GM19463 (cell line): ENCODE measurements around the gene ANKS1B.

ENCODE experiments used
- ATAC-seq: cut with Tn5 transposase; IDR thresholded peaks from one replicate; pipeline ENCODE4 v1.9.1; 2021; ENCODE audit warnings: mild to moderate bottlenecking, moderate library complexity; ENCODE audit not compliant: unreplicated experiment

ANKS1B gene

GRCh38 chr12:98748463-98748862, 1236.3 kb downstream of the ANKS1B start:
- no peak for ATAC-seq

- no peak for ATAC-seq
Observed at GRCh38 chr12:98745578-98746391, 1239.0 kb downstream of the ANKS1B start.

DNA sequence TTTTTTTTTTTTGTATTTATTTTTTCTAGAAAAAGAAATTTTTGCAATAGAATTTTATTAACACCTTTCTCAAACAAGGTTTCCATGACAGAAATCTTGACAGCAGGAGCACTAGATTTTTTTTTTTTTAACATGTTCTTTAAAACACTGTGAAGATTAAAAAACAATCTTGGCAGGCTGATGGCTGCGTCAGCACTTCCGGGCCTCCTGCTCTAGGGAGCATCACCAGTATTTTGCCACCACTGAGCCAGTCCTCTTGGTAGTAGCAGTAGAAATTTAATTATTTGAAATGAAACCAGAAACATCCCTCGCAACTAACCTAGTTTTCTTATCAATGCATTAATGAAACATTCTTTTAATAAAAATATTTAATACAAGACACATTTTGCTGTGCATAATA, 1240.1 kb downstream of the ANKS1B start:
- ATAC-seq: no peak

DNA sequence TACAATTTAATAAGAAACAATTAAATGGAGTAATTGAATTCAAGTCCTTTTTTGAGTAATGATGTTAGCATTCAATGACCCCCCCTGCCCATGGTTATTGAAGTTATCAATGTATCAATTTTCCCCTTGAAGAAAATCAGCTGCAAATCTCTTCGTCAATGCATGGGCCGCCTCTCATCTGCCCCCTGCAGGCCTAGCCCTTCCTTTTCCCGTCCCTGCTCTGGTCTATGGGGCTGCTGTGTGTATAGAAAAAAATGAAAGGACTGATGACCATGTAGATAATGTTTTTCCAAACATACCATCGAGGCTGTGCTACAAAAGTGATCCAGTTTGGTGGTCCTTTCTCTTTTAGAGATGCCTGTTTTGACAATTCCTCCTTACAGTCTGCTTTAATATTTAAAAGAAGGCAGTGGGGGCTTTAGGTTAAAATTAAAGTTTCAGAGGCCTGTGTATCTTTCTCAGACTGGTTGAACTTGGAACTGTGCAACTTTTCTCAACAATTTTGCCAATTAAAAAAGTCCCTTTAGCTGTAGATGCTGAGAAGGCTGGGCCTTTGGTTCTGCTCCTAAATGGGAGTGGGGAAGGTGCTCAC, 1241.3 kb downstream of the ANKS1B start:
- peak; percentile 34 for ATAC-seq

DNA sequence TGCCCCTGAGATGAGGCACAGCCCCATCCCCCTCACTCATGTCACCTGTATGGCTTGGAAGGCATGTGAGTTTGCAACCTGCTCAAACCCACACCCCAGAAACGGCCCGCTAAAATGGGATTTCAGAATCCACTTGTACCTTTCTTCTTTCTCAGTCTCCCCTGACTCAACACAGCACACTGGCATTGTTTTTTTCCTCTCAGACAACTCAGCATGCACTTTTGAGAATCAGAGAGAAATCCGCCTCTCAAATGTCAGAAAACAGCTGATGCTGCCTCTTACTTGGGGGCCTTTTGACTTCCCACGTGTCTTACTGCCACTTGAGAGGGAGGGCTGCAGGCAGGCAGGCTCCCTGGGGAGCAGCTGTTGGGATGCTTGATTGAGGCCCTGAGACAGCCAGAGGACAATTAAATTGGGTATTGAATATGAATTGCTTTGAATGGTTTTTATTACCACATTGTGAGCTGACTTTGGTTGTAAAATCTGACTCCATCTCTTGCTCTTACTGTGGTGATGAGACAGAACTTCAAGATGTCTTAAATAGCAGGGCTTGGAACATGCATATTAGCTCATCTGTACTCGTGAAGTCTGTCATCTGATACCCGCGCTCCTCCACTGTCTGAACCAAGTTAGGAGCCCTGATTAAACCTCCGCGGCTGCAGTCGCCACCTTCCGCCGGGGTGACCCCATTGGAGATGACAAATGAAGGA, 1243.0 kb downstream of the ANKS1B start:
- no peak for ATAC-seq

DNA sequence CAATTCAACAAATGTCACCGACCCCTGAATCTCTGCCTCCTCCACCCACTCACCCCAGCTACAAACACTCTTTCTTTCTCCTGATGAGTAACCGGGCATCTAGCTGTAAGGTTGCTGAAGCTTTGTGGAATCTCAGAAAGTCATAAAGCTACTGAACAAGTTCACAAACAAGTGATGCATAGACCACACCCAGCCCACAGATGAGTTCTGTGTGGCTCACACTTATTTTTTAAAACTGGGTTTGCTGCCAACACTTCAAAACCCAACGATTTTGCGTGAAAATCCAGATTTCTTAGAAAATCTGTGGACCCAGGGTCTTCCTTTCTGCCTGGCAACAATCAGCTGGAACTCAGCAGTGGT, 1243.6 kb downstream of the ANKS1B start:
- no peak for ATAC-seq

DNA sequence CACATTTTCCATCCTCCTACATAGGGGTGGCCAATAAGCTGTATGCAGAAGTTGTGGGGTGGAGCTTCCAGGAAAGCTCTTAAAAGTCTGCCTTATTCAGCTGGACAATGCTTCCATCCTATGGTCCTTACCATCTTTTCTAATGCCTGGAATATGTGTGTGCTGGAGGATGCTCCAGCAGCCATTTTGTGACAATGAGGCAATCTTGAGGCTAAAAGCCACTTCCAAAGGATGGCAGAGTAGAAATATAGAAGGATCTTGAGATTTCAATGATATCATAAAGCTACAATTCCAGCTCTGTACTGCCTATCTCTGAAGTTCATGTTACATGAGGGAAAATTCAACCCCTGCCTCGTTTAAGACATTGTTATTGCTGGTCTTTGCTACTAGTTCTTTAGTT, 1244.0 kb downstream of the ANKS1B start:
- ATAC-seq: no peak

GRCh38 chr12:98738539-98738938, 1246.2 kb downstream of the ANKS1B start:
- ATAC-seq: no peak

DNA sequence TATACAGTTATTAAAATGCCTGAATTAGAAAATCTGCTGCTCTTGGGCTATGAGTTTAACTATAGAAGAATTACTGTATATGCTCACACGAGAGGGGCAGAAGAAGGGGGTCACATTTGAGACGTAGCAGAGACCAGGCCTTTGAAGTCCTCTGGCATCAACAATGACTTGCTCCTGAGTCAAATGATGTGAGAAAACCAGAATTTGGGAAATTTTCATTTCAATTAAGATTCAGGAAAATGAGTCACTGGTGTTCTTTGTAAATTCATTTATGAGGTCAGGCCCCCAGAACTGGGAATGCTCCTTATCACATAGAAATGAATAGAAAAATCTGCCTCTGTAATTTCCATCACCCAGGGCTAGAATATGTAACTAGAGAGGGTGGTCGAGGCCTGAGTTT, 1246.7 kb downstream of the ANKS1B start:
- no peak for ATAC-seq

DNA sequence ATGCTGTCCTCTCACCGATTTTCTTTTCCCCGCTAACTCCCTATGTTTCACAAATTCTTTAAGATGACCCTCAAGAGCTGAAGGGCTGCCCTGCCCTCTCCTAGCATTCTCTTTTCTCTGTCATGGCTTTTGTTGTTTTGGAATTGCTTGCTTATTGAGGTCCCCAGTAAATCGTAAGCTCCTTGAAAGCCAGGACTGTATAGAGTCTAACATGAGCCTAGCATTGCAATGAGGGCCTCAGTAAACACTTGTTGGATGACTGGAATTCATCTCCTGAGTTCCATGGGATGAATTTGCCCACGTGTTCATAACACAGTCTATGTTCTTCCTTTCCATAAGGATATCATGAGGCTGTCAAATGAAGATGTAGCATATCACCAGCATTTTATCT, 1247.4 kb downstream of the ANKS1B start:
- no peak for ATAC-seq

DNA sequence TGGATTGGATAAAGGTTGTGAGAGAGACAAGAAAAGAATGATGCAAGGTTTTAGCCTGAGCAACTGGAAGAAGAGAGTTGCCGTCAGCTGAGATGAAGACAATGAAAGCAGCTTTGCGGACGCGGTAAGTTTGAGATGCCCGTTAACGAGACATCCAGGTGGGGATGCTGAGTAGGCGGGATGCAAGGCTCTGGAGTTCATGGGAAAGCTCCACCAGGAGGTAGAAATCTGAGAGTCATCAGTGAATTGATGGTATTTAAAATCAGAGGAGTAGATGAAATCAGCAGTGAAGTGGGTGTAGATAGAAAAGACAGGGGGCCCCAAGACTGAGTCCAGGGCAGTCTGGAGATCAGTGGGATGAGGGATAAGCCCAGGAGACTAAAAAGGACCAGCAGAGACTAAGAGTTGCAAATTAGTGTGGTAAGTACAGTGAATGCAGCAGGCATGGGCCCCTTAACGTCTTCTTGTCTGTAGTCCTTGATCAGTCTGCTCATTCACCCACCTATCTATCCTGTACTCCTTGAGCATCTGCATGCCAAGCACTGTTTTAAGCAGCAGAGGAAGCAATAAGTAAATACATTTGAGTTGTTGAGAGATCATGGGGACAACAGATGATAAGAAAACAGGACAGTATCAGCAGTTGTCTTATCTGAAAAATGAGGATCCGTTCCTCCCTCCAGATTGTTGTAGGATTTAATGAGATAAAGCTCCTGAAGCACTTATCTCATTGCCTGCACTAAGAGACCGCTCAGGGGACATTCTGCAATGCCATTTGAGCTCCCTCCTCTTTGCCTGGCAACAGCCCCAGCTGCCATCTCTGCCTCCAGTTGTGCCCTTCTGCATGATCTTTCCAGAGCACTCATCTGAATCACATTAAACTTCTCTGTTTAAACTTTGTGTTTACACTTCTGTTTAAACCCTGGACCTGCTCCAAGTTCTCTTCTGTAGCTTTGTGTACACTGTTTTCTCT, 1248.1 kb downstream of the ANKS1B start:
- no peak for ATAC-seq

- ATAC-seq: no peak
Observed at GRCh38 chr12:98735821-98736220, 1248.9 kb downstream of the ANKS1B start.

DNA sequence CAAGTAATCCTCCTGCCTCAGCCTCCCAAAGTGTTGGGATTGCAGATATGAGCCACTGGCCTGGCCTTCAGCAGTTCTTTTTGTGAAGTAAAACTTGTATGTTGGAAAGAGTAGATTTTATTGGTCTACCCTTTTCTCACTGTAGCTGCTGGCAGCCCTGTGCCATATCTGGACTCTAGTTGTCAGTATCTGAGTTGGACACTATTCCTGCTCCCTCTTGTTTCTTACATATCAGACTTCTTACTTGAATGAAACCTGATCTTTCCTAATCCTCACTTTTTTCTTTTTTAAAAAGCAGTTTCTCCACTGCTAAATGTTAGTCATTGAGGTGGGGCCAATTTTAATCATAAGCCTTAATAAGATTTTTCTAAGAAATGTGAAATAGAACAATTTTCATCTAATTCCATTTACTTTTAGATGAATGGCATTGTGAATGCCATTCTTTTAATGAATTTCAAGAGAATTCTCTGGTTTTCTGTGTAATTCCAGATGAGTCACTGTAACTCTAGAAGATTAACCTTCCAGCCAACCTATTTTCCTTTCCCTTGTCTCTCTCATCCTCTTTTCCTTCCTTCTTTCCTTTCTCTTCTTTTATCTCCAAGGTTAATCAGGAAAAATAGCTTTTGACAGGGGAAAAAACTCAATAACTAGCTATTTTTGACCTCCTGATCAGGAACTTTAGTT, 1250.9 kb downstream of the ANKS1B start:
- ATAC-seq: no peak

DNA sequence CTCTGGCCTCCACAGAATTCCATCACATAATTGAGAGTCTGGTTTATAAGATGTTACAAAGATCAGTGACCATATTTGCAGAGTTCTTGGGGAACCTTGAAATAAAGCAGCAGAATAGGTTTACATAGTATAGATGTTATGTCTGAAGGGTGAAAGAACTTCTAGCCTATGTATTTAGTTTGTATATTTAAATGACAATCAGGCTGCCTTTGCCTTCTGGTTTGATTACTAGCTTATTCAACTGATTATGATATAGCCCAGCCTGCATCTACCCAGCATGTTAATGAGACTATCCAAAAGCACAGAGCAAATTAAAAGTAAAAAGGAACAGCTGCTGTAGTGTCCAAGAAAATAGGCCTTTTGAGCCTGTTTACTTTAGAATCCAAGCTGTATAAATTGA, 1254.3 kb downstream of the ANKS1B start:
- no peak for ATAC-seq

GRCh38 chr12:98727196-98727595, 1257.5 kb downstream of the ANKS1B start:
- no peak for ATAC-seq

DNA sequence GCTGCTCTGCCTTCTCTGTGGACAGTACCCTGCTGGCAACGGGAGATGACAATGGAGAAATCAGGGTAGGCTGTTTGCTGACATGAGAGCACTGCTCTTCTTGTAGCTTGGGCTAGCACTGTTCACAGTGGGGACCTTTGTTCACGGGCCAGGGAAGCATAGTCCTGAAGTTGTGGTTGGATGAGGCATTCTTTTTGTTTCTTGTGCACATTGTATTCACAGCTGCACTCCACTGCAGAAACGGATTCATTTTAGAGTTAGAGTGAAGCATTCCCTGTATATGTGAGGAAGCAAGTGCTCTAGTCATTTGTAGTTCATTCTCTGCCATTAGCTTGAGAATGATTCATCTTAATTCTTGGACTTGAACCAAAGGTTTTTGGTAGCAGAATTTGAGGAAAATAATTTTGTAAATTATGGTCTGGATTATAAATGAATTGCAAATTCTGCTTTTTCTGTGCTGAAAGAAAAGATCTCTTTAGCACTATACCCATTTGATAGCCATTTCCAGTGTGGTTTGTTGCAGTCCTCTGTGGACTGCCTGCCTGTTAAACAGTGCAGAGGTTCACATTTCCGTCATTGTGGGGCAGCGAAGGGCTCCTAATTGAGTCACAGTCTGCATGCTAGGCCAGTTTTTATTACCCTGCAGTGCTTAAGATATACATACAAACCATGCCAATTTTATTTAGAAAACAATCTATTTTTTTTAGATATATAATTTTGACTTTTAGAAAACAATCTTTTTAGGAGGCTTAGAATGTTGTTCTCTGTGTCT, 1259.1 kb downstream of the ANKS1B start:
- ATAC-seq: peak; percentile 90

- ATAC-seq: no peak
Observed at GRCh38 chr12:98724384-98725155, 1260.2 kb downstream of the ANKS1B start.

DNA sequence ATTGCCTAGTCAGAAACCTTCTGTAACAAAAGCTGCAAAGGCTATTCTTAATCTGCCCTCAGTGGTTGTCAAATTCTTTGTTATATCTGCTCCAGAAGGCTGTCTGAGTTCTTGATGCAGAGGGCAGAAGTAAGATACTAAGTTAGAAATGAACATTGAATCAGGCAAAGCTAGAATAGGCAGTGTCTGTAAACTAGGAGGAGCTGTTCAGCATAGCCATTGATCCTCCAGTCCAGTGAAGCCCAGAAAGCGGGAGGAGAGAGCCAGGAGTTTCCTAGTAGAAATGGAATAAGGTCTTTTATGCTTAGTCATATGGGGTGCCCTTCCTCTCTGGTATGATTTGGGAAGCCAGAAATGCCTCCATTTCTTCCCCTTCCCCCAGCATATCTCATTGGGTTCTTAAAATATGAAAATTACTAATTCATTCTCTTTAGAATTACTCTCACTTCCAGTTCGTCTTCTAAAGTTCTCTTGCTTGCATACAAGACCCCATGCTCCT, 1263.5 kb downstream of the ANKS1B start:
- no peak for ATAC-seq
